Measurements from ENCODE around the gene TRAF1.

The TRAF1 gene

GRCh38 chr9:120875643-120875953 lies 51.0 kb downstream of the TRAF1 start:
- in situ Hi-C loops (cut with MboI; ENCODE audit: low sequenced_read_pairs), result no loop called here

GRCh38 chr9:120875195-120875565 lies 51.4 kb downstream of the TRAF1 start:
- in situ Hi-C loops (cut with MboI; ENCODE audit: low sequenced_read_pairs), result no loop called here

GRCh38 chr9:120874226-120875194 lies 52.1 kb downstream of the TRAF1 start:
- in situ Hi-C loops (cut with MboI; ENCODE audit: low sequenced_read_pairs), result no loop called here

GRCh38 chr9:120873512-120873911 lies 53.1 kb downstream of the TRAF1 start:
- in situ Hi-C loops (cut with MboI; ENCODE audit: low sequenced_read_pairs), result no loop called here

- in situ Hi-C loops (cut with MboI; ENCODE audit: low sequenced_read_pairs), result no loop called here
Observed at GRCh38 chr9:120872791-120873502, 53.6 kb downstream of the TRAF1 start.

- in situ Hi-C loops (cut with MboI; ENCODE audit: low sequenced_read_pairs), result no loop called here
Observed at GRCh38 chr9:120870206-120870605, 56.4 kb downstream of the TRAF1 start.

GRCh38 chr9:120869726-120870125 lies 56.9 kb downstream of the TRAF1 start:
- in situ Hi-C loops (cut with MboI; ENCODE audit: low sequenced_read_pairs), result no loop called here

GRCh38 chr9:120869360-120869687 lies 57.3 kb downstream of the TRAF1 start:
- in situ Hi-C loops (cut with MboI; ENCODE audit: low sequenced_read_pairs), result no loop called here

GRCh38 chr9:120868676-120869359 lies 57.8 kb downstream of the TRAF1 start:
- in situ Hi-C loops (cut with MboI; ENCODE audit: low sequenced_read_pairs), result no loop called here

GRCh38 chr9:120868339-120868675 lies 58.3 kb downstream of the TRAF1 start:
- in situ Hi-C loops (cut with MboI; ENCODE audit: low sequenced_read_pairs), result no loop called here

GRCh38 chr9:120867676-120868338 lies 58.8 kb downstream of the TRAF1 start:
- in situ Hi-C loops (cut with MboI; ENCODE audit: low sequenced_read_pairs), result no loop called here

GRCh38 chr9:120866651-120867050 lies 59.9 kb downstream of the TRAF1 start:
- in situ Hi-C loops (cut with MboI; ENCODE audit: low sequenced_read_pairs), result no loop called here

GRCh38 chr9:120865809-120866208 lies 60.8 kb downstream of the TRAF1 start:
- in situ Hi-C loops (cut with MboI; ENCODE audit: low sequenced_read_pairs), result no loop called here

- in situ Hi-C loops (cut with MboI; ENCODE audit: low sequenced_read_pairs), result no loop called here
Observed at GRCh38 chr9:120865176-120865575, 61.4 kb downstream of the TRAF1 start.

GRCh38 chr9:120864719-120865118 lies 61.9 kb downstream of the TRAF1 start:
- in situ Hi-C loops (cut with MboI; ENCODE audit: low sequenced_read_pairs), result no loop called here

GRCh38 chr9:120863833-120864232 lies 62.8 kb downstream of the TRAF1 start:
- in situ Hi-C loops (cut with MboI; ENCODE audit: low sequenced_read_pairs), result no loop called here

GRCh38 chr9:120862452-120862851 lies 64.1 kb downstream of the TRAF1 start:
- in situ Hi-C loops (cut with MboI; ENCODE audit: low sequenced_read_pairs), result no loop called here

GRCh38 chr9:120861935-120862334 lies 64.7 kb downstream of the TRAF1 start:
- in situ Hi-C loops (cut with MboI; ENCODE audit: low sequenced_read_pairs), result no loop called here

- in situ Hi-C loops (cut with MboI; ENCODE audit: low sequenced_read_pairs), result no loop called here
Observed at GRCh38 chr9:120860083-120860482, 66.5 kb downstream of the TRAF1 start.

GRCh38 chr9:120859361-120859760 lies 67.2 kb downstream of the TRAF1 start:
- in situ Hi-C loops (cut with MboI; ENCODE audit: low sequenced_read_pairs), result no loop called here

GRCh38 chr9:120857902-120858301 lies 68.7 kb downstream of the TRAF1 start:
- in situ Hi-C loops (cut with MboI; ENCODE audit: low sequenced_read_pairs), result no loop called here
